ENCODE measurements around the gene FTH1. TPM values are rescaled to one million over a fixed set of nuclear protein-coding genes. Genes with fewer than 3 reads are reported as not detected.

The FTH1 gene
- total RNA-seq, 2 experiments from 2014 or later = 2,313 to 2,400 TPM

DNA sequence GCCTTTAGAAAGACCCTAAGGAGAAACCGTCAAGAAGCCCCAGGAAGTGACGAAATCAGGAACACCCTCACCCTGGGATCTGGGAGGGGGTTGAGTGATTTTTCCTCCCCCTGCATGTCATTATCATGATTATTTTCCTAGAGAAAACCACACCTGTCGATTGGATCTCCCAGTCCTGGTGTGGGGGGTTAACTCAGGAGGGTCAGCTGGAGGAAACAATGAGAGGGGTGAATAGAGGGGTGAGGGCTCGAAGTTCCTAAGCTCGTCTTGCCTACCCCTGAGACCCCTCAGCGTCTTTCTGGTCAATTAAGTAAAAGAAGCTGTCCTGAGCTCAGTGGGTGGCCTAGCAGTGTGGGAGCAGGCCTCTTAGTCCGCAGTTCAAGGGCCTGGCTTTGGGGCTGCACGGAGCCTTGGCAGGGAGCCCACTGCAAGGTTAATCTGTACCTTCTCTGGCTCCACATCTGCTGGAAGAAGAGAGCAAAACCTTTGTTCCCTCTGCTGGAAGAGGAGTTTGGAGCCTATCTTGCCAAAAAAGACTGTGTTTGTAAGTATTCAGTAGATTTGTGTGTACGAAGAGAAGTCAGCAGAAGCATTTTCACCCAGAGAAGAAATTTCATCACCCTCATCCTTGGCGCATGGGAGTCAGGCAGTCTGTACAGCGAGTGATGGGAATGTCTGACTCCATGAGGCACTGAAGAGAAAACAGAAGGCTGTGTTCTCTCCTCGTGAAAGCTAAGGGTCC lies 34.2 kb upstream of the FTH1 start:
- H3K36me3 Mint-ChIP-seq (ENCODE audit: low read depth) = peaks cover 23% of the 10 kb centered on the region
- no peaks in the 10 kb centered on the region for H3K27me3 Mint-ChIP-seq
- no peak overlapping the region for H3K27ac Mint-ChIP-seq
- DNase-seq (no peak), ATAC-seq (ENCODE audit: poor library complexity) (no peak)
- CTCF ChIA-PET = no interaction called here
- intact Hi-C loops (cut with DNase I, micrococcal nuclease) = no loop called here
- H3K9me3 Mint-ChIP-seq = peaks cover 8% of the 10 kb centered on the region
- H3K27ac ChIP-seq (ENCODE audit: low read depth in 1 of 2, low read length in 2 of 2) = no peak overlapping the region
- H3K4me3 Mint-ChIP-seq = no peak overlapping the region
- H3K4me1 ChIP-seq (ENCODE audit: insufficient read depth, low read length) = no peaks in the 10 kb centered on the region
- H3K4me1 Mint-ChIP-seq (ENCODE audit: low read depth) = no peaks in the 10 kb centered on the region
- peaks cover 8 to 24% of the 10 kb centered on the region in 2 experiments for H3K9me3 ChIP-seq (ENCODE audit: control insufficient read depth in 1 of 2, insufficient read depth in 1 of 2, low read length in 2 of 2)
- H3K4me3 ChIP-seq (ENCODE audit: low read length) = no peak overlapping the region
- TF ChIP-seq CTCF (IDR thresholded peaks at IDR 0.05) = no peak
- POLR2A ChIA-PET = no interaction called here
- H3K27me3 ChIP-seq (ENCODE audit: control insufficient read depth in 1 of 2, insufficient read depth in 2 of 2, low read length in 2 of 2) = no peaks in the 10 kb centered on the region
- no peaks in the 10 kb centered on the region for H3K36me3 ChIP-seq (ENCODE audit: insufficient read depth, low read length)

GRCh38 chr11:62000539-62001446 lies 33.4 kb upstream of the FTH1 start:
- ChIA-PET CTCF (interaction anchor here (1.0 kb wide), 1 partner anchor 81 kb away, joined by 3 read pairs; no protein-coding TSS in a partner anchor), POLR2A (interaction anchor here (1.0 kb wide), 1 partner anchor 33 kb away, joined by 3 read pairs; the partner anchor contains the start of gene FTH1)
- H3K27me3 ChIP-seq (ENCODE audit: control insufficient read depth in 1 of 2, insufficient read depth in 2 of 2, low read length in 2 of 2) = no peaks in the 10 kb centered on the region
- DNase-seq (no peak), ATAC-seq (ENCODE audit: poor library complexity) (no peak)
- H3K9me3 Mint-ChIP-seq = peaks cover 8% of the 10 kb centered on the region
- peaks cover 8 to 24% of the 10 kb centered on the region in 2 experiments for H3K9me3 ChIP-seq (ENCODE audit: control insufficient read depth in 1 of 2, insufficient read depth in 1 of 2, low read length in 2 of 2)
- no peaks in the 10 kb centered on the region for H3K4me1 Mint-ChIP-seq (ENCODE audit: low read depth)
- H3K4me1 ChIP-seq (ENCODE audit: insufficient read depth, low read length) = no peaks in the 10 kb centered on the region
- peaks cover 23% of the 10 kb centered on the region for H3K36me3 Mint-ChIP-seq (ENCODE audit: low read depth)
- TF ChIP-seq CTCF (IDR thresholded peaks at IDR 0.05) = no peak
- no peak overlapping the region for H3K27ac ChIP-seq (ENCODE audit: low read depth in 1 of 2, low read length in 2 of 2)
- no peak overlapping the region for H3K4me3 Mint-ChIP-seq
- intact Hi-C loops (cut with DNase I, micrococcal nuclease) = no loop called here
- H3K4me3 ChIP-seq (ENCODE audit: low read length) = no peak overlapping the region
- H3K27ac Mint-ChIP-seq = no peak overlapping the region
- no peaks in the 10 kb centered on the region for H3K36me3 ChIP-seq (ENCODE audit: insufficient read depth, low read length)
- H3K27me3 Mint-ChIP-seq = no peaks in the 10 kb centered on the region

DNA sequence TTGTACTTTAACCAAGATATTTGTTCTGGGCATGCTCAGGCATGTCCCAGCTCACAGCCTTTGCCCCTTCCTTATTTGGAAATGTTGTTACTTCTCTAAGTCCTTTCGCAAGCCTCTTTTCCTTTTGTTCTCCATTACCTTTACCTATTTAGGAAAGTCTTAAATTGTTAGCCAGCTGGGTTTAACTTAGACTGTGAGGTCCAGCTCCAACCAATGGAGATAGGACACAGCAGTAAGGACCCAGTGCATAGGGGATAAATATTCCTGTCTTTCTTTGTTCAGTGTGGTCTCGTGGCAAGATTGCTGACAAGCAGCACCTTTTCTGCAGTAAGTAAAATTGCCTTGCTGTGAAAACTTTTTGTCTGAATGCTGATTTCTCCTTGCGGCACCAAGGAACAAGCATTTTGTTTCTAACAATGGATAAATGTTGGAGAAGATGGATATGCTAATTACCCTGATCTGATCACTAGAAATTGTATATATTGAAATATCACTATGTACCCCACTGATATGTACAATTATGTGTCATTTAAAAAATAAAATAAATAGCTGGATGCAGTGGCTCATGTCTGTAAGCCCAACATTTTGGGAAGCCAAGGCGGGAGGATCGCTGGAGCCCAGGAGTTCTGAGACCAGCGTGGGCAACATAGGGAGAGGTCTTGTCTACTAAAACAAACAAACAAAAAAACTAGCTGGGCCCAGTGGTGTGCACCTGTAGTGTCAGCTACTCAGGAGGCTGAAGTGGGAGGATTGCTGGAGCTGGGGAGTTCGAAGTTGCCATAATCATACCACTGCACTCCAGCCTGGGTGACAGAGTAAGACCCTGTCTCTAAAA lies 31.9 kb upstream of the FTH1 start:
- intact Hi-C loops (cut with DNase I, micrococcal nuclease) = no loop called here
- DNase-seq = no peak
- Histone ChIP-seq H3K27me3 (ENCODE audit: control insufficient read depth in 1 of 2, insufficient read depth in 2 of 2, low read length in 2 of 2) (no peaks in the 10 kb centered on the region), H3K4me1 (ENCODE audit: insufficient read depth, low read length) (no peaks in the 10 kb centered on the region), H3K27ac (ENCODE audit: low read depth in 1 of 2, low read length in 2 of 2) (no peak overlapping the region), H3K36me3 (ENCODE audit: insufficient read depth, low read length) (no peaks in the 10 kb centered on the region), H3K9me3 (ENCODE audit: control insufficient read depth in 1 of 2, insufficient read depth in 1 of 2, low read length in 2 of 2) (peaks cover 8 to 24% of the 10 kb centered on the region in 2 experiments), H3K4me3 (ENCODE audit: low read length) (no peak overlapping the region)
- peak overlapping the region; percentile 39 for H3K27ac Mint-ChIP-seq
- ChIA-PET CTCF (interaction anchor here (0.7 to 1.0 kb wide), 2 partner anchors 82 to 83 kb away, joined by 3 read pairs; no protein-coding TSS in a partner anchor), POLR2A (interaction anchor here (1.0 kb wide), 1 partner anchor 32 kb away, joined by 3 read pairs; the partner anchor contains the start of gene FTH1)
- no peak overlapping the region for H3K4me3 Mint-ChIP-seq
- H3K4me1 Mint-ChIP-seq (ENCODE audit: low read depth) = no peaks in the 10 kb centered on the region
- peaks cover 8% of the 10 kb centered on the region for H3K9me3 Mint-ChIP-seq
- peaks cover 23% of the 10 kb centered on the region for H3K36me3 Mint-ChIP-seq (ENCODE audit: low read depth)
- ATAC-seq (ENCODE audit: poor library complexity) = no peak
- TF ChIP-seq CTCF (IDR thresholded peaks at IDR 0.05) = no peak
- H3K27me3 Mint-ChIP-seq = no peaks in the 10 kb centered on the region
